Transverse colon (tissue), 4 donors: ENCODE data around the gene WFDC1. TPM values are rescaled to one million over a fixed set of nuclear protein-coding genes. Genes with fewer than 3 reads are reported as not detected.
A peak's percentile ranks its signal among the peaks of the same experiment; 100 is the strongest.

Experiments used
- DNase-seq: peaks from one replicate; pipeline ENCODE4 v3.0.0-alpha.2; 2019
- H3K27ac ChIP-seq, 4 donors: fragments of 200-600 bp; sonication (generic); 2 replicates each; pipeline ENCODE4 v1.5.1; 2016 to 2018; ENCODE audit warnings: inconsistent platforms in 4 of 4
- H3K27me3 ChIP-seq: fragments of 200-600 bp; sonication (generic); 2 replicates; pipeline ENCODE4 v1.5.1; 2017; ENCODE audit warnings: inconsistent platforms
- H3K36me3 ChIP-seq, 4 donors: fragments of 200-600 bp; sonication (generic); 2 replicates each; pipeline ENCODE4 v1.5.1; 2017 to 2019; ENCODE audit warnings: inconsistent platforms in 4 of 4
- H3K4me1 ChIP-seq, 4 donors: fragments of 200-600 bp; sonication (generic); 2 replicates each; pipeline ENCODE4 v1.5.1; 2017 to 2020; ENCODE audit warnings: inconsistent platforms in 4 of 4
- H3K4me3 ChIP-seq, 4 donors: fragments of 200-600 bp; sonication (generic); 1 replicate in 1 of 4; 2 replicates in 3 of 4; pipeline versions ENCODE4 v1.5.1 to v1.6.1; 2017 to 2019; ENCODE audit warnings: inconsistent platforms in 4 of 4
- H3K9me3 ChIP-seq, 2 donors: fragments of 200-600 bp; sonication (generic); 2 replicates each; pipeline ENCODE4 v1.5.1; 2017 to 2019; ENCODE audit warnings: inconsistent platforms in 2 of 2
- EP300 ChIP-seq: sonication (generic); formaldehyde crosslinking; IDR thresholded peaks from one replicate; pipeline ENCODE4 v1.6.1; 2017; ENCODE audit warnings: antibody characterized with exemption, low read depth
- POLR2A ChIP-seq: fragments of 450-650 bp; IDR thresholded peaks from one replicate; pipeline ENCODE4 v1.6.1; 2016; ENCODE audit warnings: antibody characterized with exemption, mild to moderate bottlenecking, moderate library complexity
- POLR2AphosphoS5 ChIP-seq, 3 donors: sonication (generic); formaldehyde crosslinking; IDR thresholded peaks; one replicate each; pipeline ENCODE4 v1.6.1; 2016; ENCODE audit warnings: antibody characterized with exemption in 3 of 3
- WGBS, 2 donors: methylation state at CpG; one replicate each; pipeline ENCODE4 v1.1.5; 2018; ENCODE audit warnings: low coverage in 1 of 2; 5-methylcytosine and 5-hydroxymethylcytosine counted together
- in situ Hi-C, 4 donors: fragments of 200-750 bp; cut with MboI; loops; one replicate each; pipeline versions ENCODE4 v1.15.0 to v1.15.1; 2017; ENCODE audit warnings: low sequenced_read_pairs in 3 of 4, low pct_ligation_motif_present in 1 of 4, low pct_unique_long_range_greater_than_20kb in 1 of 4
- intact Hi-C: fragments of 100-400 bp; cut with DNase I; formaldehyde crosslinking; loops from one replicate; pipeline ENCODE4 v1.15.1; 2023; ENCODE audit warnings: low total_unique reads
- total RNA-seq, 4 donors: library from RNA; depleted of rRNA; stranded (reverse); fragments of >200 nt; gene quantifications; one replicate each; pipeline ENCODE4 v1.1.0, GENCODE V29; 2016
- TF ChIP-seq, protein P1 (sequence below), 5 experiments: fragments of 200-600 bp in 3 of 5; fragments of 450-650 bp in 2 of 5; sonication (generic) in 3 of 5; IDR thresholded peaks; 1 replicate in 2 of 5; 2 replicates in 3 of 5; pipeline ENCODE4 v1.5.1; 2016 to 2017; ENCODE audit warnings: antibody characterized with exemption in 5 of 5, inconsistent platforms in 3 of 5, mild to moderate bottlenecking in 2 of 5, moderate library complexity in 1 of 5

Gene WFDC1
- total RNA-seq, 4 donors from 2014 or later, result 5.6 to 91.3 (median 7.0) TPM

DNA sequence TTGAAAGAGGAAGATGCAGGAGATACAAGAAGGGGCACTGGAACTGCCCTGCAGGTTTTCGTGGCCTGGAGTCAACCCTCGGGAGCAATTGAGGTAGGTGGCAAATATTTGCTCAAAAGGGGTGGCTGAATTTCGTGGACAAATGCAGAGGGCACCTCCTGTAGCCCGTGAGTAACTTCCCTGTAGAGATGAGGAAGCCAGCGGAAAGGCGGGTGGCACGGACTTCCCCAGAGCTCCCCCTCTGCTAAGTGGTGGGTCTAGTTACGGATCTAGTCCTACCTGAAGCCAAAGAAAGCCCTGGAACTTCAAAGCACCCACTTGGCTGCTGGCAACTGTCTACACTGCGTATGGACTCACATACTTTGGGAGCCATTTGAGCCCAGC is 72.6 kb downstream of the WFDC1 start:
- peak; percentile 69 for DNase-seq
- in situ Hi-C loops (no loop called here), intact Hi-C loops (no loop called here)
- whole genome bisulfite sequencing, 2 donors, result 0 to 40% methylated on average over 2 to 9 of the region's 9 CpGs
- TF ChIP-seq POLR2AphosphoS5 (IDR thresholded peaks at IDR 0.05) (peak; percentile 16 to 44 (median 34)), POLR2A (peak; percentile 50)
- TF ChIP-seq, protein P1, sequence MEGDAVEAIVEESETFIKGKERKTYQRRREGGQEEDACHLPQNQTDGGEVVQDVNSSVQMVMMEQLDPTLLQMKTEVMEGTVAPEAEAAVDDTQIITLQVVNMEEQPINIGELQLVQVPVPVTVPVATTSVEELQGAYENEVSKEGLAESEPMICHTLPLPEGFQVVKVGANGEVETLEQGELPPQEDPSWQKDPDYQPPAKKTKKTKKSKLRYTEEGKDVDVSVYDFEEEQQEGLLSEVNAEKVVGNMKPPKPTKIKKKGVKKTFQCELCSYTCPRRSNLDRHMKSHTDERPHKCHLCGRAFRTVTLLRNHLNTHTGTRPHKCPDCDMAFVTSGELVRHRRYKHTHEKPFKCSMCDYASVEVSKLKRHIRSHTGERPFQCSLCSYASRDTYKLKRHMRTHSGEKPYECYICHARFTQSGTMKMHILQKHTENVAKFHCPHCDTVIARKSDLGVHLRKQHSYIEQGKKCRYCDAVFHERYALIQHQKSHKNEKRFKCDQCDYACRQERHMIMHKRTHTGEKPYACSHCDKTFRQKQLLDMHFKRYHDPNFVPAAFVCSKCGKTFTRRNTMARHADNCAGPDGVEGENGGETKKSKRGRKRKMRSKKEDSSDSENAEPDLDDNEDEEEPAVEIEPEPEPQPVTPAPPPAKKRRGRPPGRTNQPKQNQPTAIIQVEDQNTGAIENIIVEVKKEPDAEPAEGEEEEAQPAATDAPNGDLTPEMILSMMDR (IDR thresholded peaks at IDR 0.05), result no peak
- H3K9me3 ChIP-seq, result no peaks in the 10 kb centered on the region
- peak overlapping the region; percentile 83 to 91 (median 90) for H3K27ac ChIP-seq
- peaks cover 0 to 32% (median 20%) of the 10 kb centered on the region in 4 donors for H3K4me1 ChIP-seq
- no peaks in the 10 kb centered on the region for H3K36me3 ChIP-seq
- H3K27me3 ChIP-seq, result peaks cover 36% of the 10 kb centered on the region
- H3K4me3 ChIP-seq, result peak overlapping the region in 3 of 4 donors; percentile 54 to 79 (median 64)

- in situ Hi-C loops, result no loop called here
- no peaks in the 10 kb centered on the region for H3K36me3 ChIP-seq
These were observed 73.2 kb downstream of the WFDC1 start for GRCh38 chr16:84367750-84368307.

DNA sequence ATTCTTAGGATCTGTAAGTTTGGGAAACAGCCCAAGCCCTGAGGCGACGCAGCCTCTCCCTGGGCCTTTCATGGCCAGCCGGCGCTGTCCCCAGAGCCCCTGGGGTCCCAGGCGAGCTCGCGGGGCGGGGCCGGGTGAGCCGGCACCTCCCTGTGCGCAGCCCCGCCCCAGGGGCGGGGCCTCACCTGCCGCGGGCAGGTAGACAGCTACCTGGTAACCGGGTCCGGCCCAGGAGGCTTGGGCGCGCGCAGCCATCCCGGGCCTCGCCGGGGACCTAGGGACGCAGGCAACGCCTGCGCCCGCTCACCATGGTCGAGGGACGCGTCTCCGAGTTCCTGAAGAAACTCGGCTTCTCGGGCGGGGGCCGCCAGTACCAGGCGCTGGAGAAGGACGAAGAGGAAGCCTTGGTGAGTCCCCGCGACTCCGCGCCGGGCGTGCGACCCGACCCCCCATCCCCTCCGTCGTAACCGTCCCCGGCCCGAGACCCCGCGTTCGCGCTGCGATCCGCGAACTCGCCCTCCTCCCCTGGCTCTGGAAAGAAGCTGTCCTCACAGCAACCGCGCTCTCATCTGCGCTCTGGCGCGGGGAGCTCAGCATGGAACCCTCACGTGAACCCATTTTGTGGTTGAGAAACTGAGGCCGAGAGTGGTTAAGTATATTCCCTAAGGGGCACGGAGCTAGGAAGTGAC is 73.8 kb downstream of the WFDC1 start, which contains the start of gene ATP2C2:
Gene ATP2C2, plus strand, starts transcription at position 231 of the 689 bp plus-strand sequence. Its CDS starts 78 bp downstream, at position 309.
- DNase-seq, result peak; percentile 86
- H3K27me3 ChIP-seq, result peaks cover 36% of the 10 kb centered on the region
- WGBS, 2 donors, result 10 to 18% methylated on average over 2 to 59 of the region's 66 CpGs
- H3K27ac ChIP-seq, result peak within 1 kb of the TSS; percentile 83 to 91 (median 90)
- H3K9me3 ChIP-seq, result no peaks in the 10 kb centered on the region
- intact Hi-C loops, result no loop called here
- in situ Hi-C loops, result no loop called here
- H3K4me1 ChIP-seq, result peaks cover 0 to 29% (median 14%) of the 10 kb centered on the region in 4 donors
- H3K36me3 ChIP-seq, result no peaks in the 10 kb centered on the region
- peak within 1 kb of the TSS; percentile 9 to 79 (median 59) for H3K4me3 ChIP-seq
- no peak for TF ChIP-seq EP300
- peak; percentile 47 to 82 (median 82) for TF ChIP-seq POLR2AphosphoS5 (IDR thresholded peaks at IDR 0.05)
- TF ChIP-seq, protein P1 (IDR thresholded peaks at IDR 0.05), result no peak
- TF ChIP-seq POLR2A, result peak; percentile 90

More at GRCh38 chr16:84367750-84368307, 73.2 kb downstream of the WFDC1 start:
- DNase-seq, result peak; percentile 60
- 15 to 24% methylated on average over 6 to 21 of the region's 27 CpGs for WGBS, 2 donors
- intact Hi-C loops, result no loop called here
- Histone ChIP-seq H3K27ac (peak overlapping the region; percentile 83 to 91 (median 90)), H3K9me3 (no peaks in the 10 kb centered on the region), H3K4me3 (peak overlapping the region in 3 of 4 donors; percentile 54 to 79 (median 64)), H3K4me1 (peaks cover 0 to 32% (median 17%) of the 10 kb centered on the region in 4 donors), H3K27me3 (peaks cover 36% of the 10 kb centered on the region)
- TF ChIP-seq POLR2AphosphoS5 (IDR thresholded peaks at IDR 0.05) (no peak), EP300 (no peak), POLR2A (no peak)
- TF ChIP-seq, protein P1 (IDR thresholded peaks at IDR 0.05), result no peak

DNA sequence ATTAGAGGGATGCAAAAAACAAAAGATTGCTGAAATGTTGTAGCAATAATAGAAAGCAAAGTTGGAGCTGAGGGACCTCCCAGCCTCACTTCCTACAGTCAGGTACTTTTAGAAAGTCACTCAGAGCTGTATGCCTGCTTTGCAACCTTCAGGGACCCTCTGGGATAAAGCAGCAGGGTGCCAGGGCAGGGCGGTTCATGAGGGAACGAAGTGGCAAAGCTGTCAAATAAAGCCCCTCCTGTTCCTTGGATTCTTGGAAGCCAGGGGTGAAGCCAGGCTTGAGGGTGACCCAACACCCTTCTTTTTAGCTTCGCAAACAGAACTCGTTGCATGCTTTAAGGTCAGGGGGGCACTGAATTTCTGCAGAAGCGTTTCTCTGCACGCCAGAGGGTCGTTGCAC is 74.4 kb downstream of the WFDC1 start:
- Histone ChIP-seq H3K27ac (peak overlapping the region; percentile 83 to 91 (median 90)), H3K27me3 (peaks cover 36% of the 10 kb centered on the region), H3K4me3 (peak overlapping the region in 3 of 4 donors; percentile 54 to 79 (median 64)), H3K36me3 (no peaks in the 10 kb centered on the region), H3K9me3 (no peaks in the 10 kb centered on the region), H3K4me1 (peaks cover 0 to 27% (median 14%) of the 10 kb centered on the region in 4 donors)
- intact Hi-C loops (no loop called here), in situ Hi-C loops (no loop called here)
- WGBS, 2 donors, result 17 to 36% methylated on average over 4 to 7 of the region's 7 CpGs
- TF ChIP-seq EP300, result no peak
- no peak for TF ChIP-seq POLR2AphosphoS5 (IDR thresholded peaks at IDR 0.05)
- TF ChIP-seq, protein P1 (IDR thresholded peaks at IDR 0.05), result no peak
- no peak for TF ChIP-seq POLR2A
- DNase-seq, result no peak
